Activated T-helper 1 cell treated with anti-CD3 and anti-CD28 coated beads, Interleukin-12 subunit alpha, Interleukin-12 subunit beta, Interleukin-2, Interleukin-4 antibody, amounts not matched to agents 30 ng/mL and 10 ng/mL and 1 ng/mL, durations not matched to agents 14 hours and 24 hours and 36 hours (primary cell): ENCODE data around the gene GLIS1. TPM values are rescaled to one million over a fixed set of nuclear protein-coding genes. Genes with fewer than 3 reads are reported as not detected.
"Not testable (repeated sequence)": the region's sequence is repeated elsewhere in the genome, so short reads cannot be mapped to it uniquely, and the experiment has no call there.

ENCODE experiments used
- DNase-seq: peaks from one replicate; pipeline ENCODE4 v3.0.0; 2021; ENCODE audit warnings: low spot score
- H3K27ac Mint-ChIP-seq: one replicate; pipeline ENCODE4 v1.8.0; 2021; ENCODE audit warnings: mild to moderate bottlenecking, mixed read lengths
- H3K27me3 Mint-ChIP-seq: one replicate; pipeline ENCODE4 v1.8.0; 2022; ENCODE audit warnings: mild to moderate bottlenecking, moderate library complexity, mixed read lengths; ENCODE audit not compliant: insufficient read depth
- H3K36me3 Mint-ChIP-seq: one replicate; pipeline ENCODE4 v1.8.0; 2021; ENCODE audit warnings: low read depth, mixed read lengths
- H3K4me1 Mint-ChIP-seq: one replicate; pipeline ENCODE4 v1.8.0; 2021; ENCODE audit warnings: low read depth, mixed read lengths
- H3K4me3 Mint-ChIP-seq: one replicate; pipeline ENCODE4 v1.8.0; 2021; ENCODE audit warnings: mild to moderate bottlenecking, moderate library complexity, mixed read lengths
- H3K9me3 Mint-ChIP-seq: one replicate; pipeline ENCODE4 v1.8.0; 2021; ENCODE audit warnings: mixed read lengths
- intact Hi-C: fragments of 100-400 bp; cut with micrococcal nuclease; formaldehyde crosslinking; loops from one replicate; pipeline ENCODE4 v1.15.1; 2024
- total RNA-seq: library from RNA; stranded (reverse); gene quantifications from 2 replicates; pipeline ENCODE4 v1.2.3, GENCODE V29; 2022

The GLIS1 gene
- total RNA-seq, 1 donor from 2014 or later: 0.05 TPM

GRCh38 chr1:53656747-53657530 is 82.0 kb downstream of the GLIS1 start:
- Mint-ChIP-seq H3K4me1 (no peaks in the 10 kb centered on the region), H3K27me3 (peaks cover 16% of the 10 kb centered on the region), H3K27ac (no peak overlapping the region), H3K4me3 (no peak overlapping the region), H3K9me3 (no peaks in the 10 kb centered on the region), H3K36me3 (no peaks in the 10 kb centered on the region)
- no peak for DNase-seq
- intact Hi-C loops: no loop called here

GRCh38 chr1:53655931-53656746 is 82.8 kb downstream of the GLIS1 start:
- Mint-ChIP-seq H3K4me1 (no peaks in the 10 kb centered on the region), H3K4me3 (no peak overlapping the region), H3K9me3 (no peaks in the 10 kb centered on the region), H3K27ac (no peak overlapping the region), H3K27me3 (peaks cover 16% of the 10 kb centered on the region), H3K36me3 (no peaks in the 10 kb centered on the region)
- intact Hi-C loops: no loop called here
- DNase-seq: no peak

GRCh38 chr1:53654216-53655210 is 84.5 kb downstream of the GLIS1 start:
- Mint-ChIP-seq H3K9me3 (no peaks in the 10 kb centered on the region), H3K4me3 (no peak overlapping the region), H3K27ac (no peak overlapping the region), H3K27me3 (peaks cover 16% of the 10 kb centered on the region), H3K36me3 (no peaks in the 10 kb centered on the region), H3K4me1 (no peaks in the 10 kb centered on the region)
- DNase-seq: no peak
- intact Hi-C loops: no loop called here

- H3K36me3 Mint-ChIP-seq: no peaks in the 10 kb centered on the region
- no peaks in the 10 kb centered on the region for H3K9me3 Mint-ChIP-seq
- intact Hi-C loops: no loop called here
- DNase-seq: no peak
- no peak overlapping the region for H3K4me3 Mint-ChIP-seq
- peaks cover 16% of the 10 kb centered on the region for H3K27me3 Mint-ChIP-seq
- H3K27ac Mint-ChIP-seq: no peak overlapping the region
- H3K4me1 Mint-ChIP-seq: no peaks in the 10 kb centered on the region
Measured at GRCh38 chr1:53653631-53654030, 85.3 kb downstream of the GLIS1 start.

GRCh38 chr1:53653200-53653575 is 85.8 kb downstream of the GLIS1 start:
- Mint-ChIP-seq H3K27me3 (peaks cover 16% of the 10 kb centered on the region), H3K9me3 (no peaks in the 10 kb centered on the region), H3K27ac (no peak overlapping the region), H3K4me1 (no peaks in the 10 kb centered on the region), H3K36me3 (no peaks in the 10 kb centered on the region), H3K4me3 (no peak overlapping the region)
- no peak for DNase-seq
- intact Hi-C loops: no loop called here

- H3K4me1 Mint-ChIP-seq: no peaks in the 10 kb centered on the region
- no peak overlapping the region for H3K27ac Mint-ChIP-seq
- no peaks in the 10 kb centered on the region for H3K36me3 Mint-ChIP-seq
- no peaks in the 10 kb centered on the region for H3K9me3 Mint-ChIP-seq
- no peak overlapping the region for H3K4me3 Mint-ChIP-seq
- DNase-seq: no peak
- intact Hi-C loops: no loop called here
- H3K27me3 Mint-ChIP-seq: peaks cover 15% of the 10 kb centered on the region
Measured at GRCh38 chr1:53652441-53653199, 86.3 kb downstream of the GLIS1 start.

GRCh38 chr1:53651356-53651755 is 87.6 kb downstream of the GLIS1 start:
- Mint-ChIP-seq H3K27ac (no peak overlapping the region), H3K4me1 (no peaks in the 10 kb centered on the region), H3K4me3 (no peak overlapping the region), H3K36me3 (no peaks in the 10 kb centered on the region), H3K27me3 (peaks cover 13% of the 10 kb centered on the region), H3K9me3 (no peaks in the 10 kb centered on the region)
- intact Hi-C loops: no loop called here
- DNase-seq: no peak

GRCh38 chr1:53648516-53648915 is 90.4 kb downstream of the GLIS1 start:
- Mint-ChIP-seq H3K27me3 (peaks cover 6% of the 10 kb centered on the region), H3K36me3 (no peaks in the 10 kb centered on the region), H3K9me3 (no peaks in the 10 kb centered on the region), H3K4me1 (no peaks in the 10 kb centered on the region), H3K27ac (no peak overlapping the region), H3K4me3 (no peak overlapping the region)
- DNase-seq: no peak
- intact Hi-C loops: no loop called here

GRCh38 chr1:53647915-53648314 is 91.0 kb downstream of the GLIS1 start:
- intact Hi-C loops: not testable (repeated sequence)

GRCh38 chr1:53646732-53647131 is 92.2 kb downstream of the GLIS1 start:
- intact Hi-C loops: no loop called here
- H3K4me3 Mint-ChIP-seq: no peak overlapping the region
- no peak overlapping the region for H3K27ac Mint-ChIP-seq
- DNase-seq: no peak
- no peaks in the 10 kb centered on the region for H3K4me1 Mint-ChIP-seq
- no peaks in the 10 kb centered on the region for H3K36me3 Mint-ChIP-seq
- H3K27me3 Mint-ChIP-seq: peaks cover 6% of the 10 kb centered on the region
- no peaks in the 10 kb centered on the region for H3K9me3 Mint-ChIP-seq

More at GRCh38 chr1:53647915-53648314, 91.0 kb downstream of the GLIS1 start:
- H3K27me3 Mint-ChIP-seq, H3K4me3 Mint-ChIP-seq, H3K27ac Mint-ChIP-seq, H3K36me3 Mint-ChIP-seq, H3K9me3 Mint-ChIP-seq, H3K4me1 Mint-ChIP-seq, DNase-seq: not testable (repeated sequence)

- DNase-seq: no peak
- intact Hi-C loops: no loop called here
- Mint-ChIP-seq H3K4me3 (no peak overlapping the region), H3K9me3 (no peaks in the 10 kb centered on the region), H3K4me1 (no peaks in the 10 kb centered on the region), H3K27ac (no peak overlapping the region), H3K27me3 (peaks cover 6% of the 10 kb centered on the region), H3K36me3 (no peaks in the 10 kb centered on the region)
Measured at GRCh38 chr1:53645690-53646078, 93.3 kb downstream of the GLIS1 start.
